ENCODE data around the gene PCDHGB3.

GRCh38 chr5:141373673-141374317 lies 3.8 kb downstream of the PCDHGB3 start, which contains the start of gene PCDHGA6:
- TF ChIP-seq CTCF (IDR thresholded peaks at IDR 0.05) (peak in 1 of 6 experiments; percentile 31), POLR2A (IDR thresholded peaks at IDR 0.05) (no peak)

All from esophagus squamous epithelium (tissue), 4 donors.